Muscle layer of duodenum (tissue), 2 donors: ENCODE data around the gene FRAS1.
"Not testable (repeated sequence)": the region's sequence is repeated elsewhere in the genome, so short reads cannot be mapped to it uniquely, and the experiment has no call there.

Source experiments
- H3K27ac ChIP-seq: one replicate; pipeline ENCODE4 v1.7.0; 2013; ENCODE audit warnings: mild to moderate bottlenecking, low read length
- H3K27me3 ChIP-seq: one replicate; pipeline ENCODE4 v1.7.0; 2013; ENCODE audit warnings: low read depth, mild to moderate bottlenecking, control low read depth, low read length
- H3K36me3 ChIP-seq, 2 donors: one replicate each; pipeline ENCODE4 v1.7.0; 2013; ENCODE audit warnings: low read length in 2 of 2, control low read depth in 1 of 2, mild to moderate bottlenecking in 1 of 2; ENCODE audit not compliant: insufficient read depth in 2 of 2, control insufficient read depth in 1 of 2
- H3K4me1 ChIP-seq, 2 donors: one replicate each; pipeline ENCODE4 v1.7.0; 2013; ENCODE audit warnings: low read length in 2 of 2, mild to moderate bottlenecking in 2 of 2, control low read depth in 1 of 2, moderate library complexity in 1 of 2; ENCODE audit not compliant: insufficient read depth in 2 of 2, control insufficient read depth in 1 of 2
- H3K4me3 ChIP-seq, 2 donors: one replicate each; pipeline ENCODE4 v1.7.0; 2013; ENCODE audit warnings: low read length in 2 of 2, low read depth in 1 of 2, mild to moderate bottlenecking in 1 of 2
- H3K9me3 ChIP-seq, 2 donors: one replicate each; pipeline ENCODE4 v1.7.0; 2013; ENCODE audit warnings: low read length in 2 of 2, control low read depth in 1 of 2, mild to moderate bottlenecking in 1 of 2; ENCODE audit not compliant: control insufficient read depth in 1 of 2
- donor health status: healthy.

FRAS1 gene

GRCh38 chr4:78267790-78268189 is 210.7 kb downstream of the FRAS1 start:
- Histone ChIP-seq H3K4me3 (no peak overlapping the region), H3K27ac (no peak overlapping the region), H3K4me1 (no peaks in the 10 kb centered on the region), H3K9me3 (peaks cover 0 to 5% of the 10 kb centered on the region in 2 donors), H3K36me3 (no peaks in the 10 kb centered on the region), H3K27me3 (no peaks in the 10 kb centered on the region)

DNA sequence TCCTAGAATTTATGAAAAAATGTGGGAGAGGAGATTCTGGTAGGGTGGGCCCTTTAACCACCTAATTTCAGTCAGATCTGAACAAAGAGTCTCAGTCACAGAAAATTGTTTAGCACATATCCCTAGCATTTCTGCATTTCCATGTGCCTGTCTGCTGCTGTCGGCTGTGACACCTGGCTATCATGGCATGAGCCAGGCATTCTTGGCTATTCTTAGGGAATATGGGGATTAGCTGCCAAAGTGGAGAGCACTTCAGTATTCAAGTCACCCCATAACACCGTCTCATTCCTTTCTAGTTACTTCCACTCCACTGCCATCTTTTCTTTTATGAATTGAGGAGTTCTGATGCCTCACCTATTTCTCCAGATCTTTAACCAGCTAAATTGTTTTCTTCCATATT is 211.5 kb downstream of the FRAS1 start:
- Histone ChIP-seq H3K9me3 (peaks cover 0 to 5% of the 10 kb centered on the region in 2 donors), H3K4me1 (no peaks in the 10 kb centered on the region), H3K27me3 (no peaks in the 10 kb centered on the region), H3K27ac (no peak overlapping the region), H3K4me3 (no peak overlapping the region), H3K36me3 (no peaks in the 10 kb centered on the region)

- H3K4me3 ChIP-seq, H3K9me3 ChIP-seq, H3K36me3 ChIP-seq, H3K4me1 ChIP-seq, H3K27me3 ChIP-seq, H3K27ac ChIP-seq: not testable (repeated sequence)
These were observed 218.3 kb downstream of the FRAS1 start for GRCh38 chr4:78275450-78275849.

- Histone ChIP-seq H3K27me3 (no peaks in the 10 kb centered on the region), H3K27ac (no peak overlapping the region), H3K9me3 (no peaks in the 10 kb centered on the region), H3K36me3 (no peaks in the 10 kb centered on the region), H3K4me3 (no peak overlapping the region), H3K4me1 (no peaks in the 10 kb centered on the region)
These were observed 229.2 kb downstream of the FRAS1 start for GRCh38 chr4:78286281-78286680.

DNA sequence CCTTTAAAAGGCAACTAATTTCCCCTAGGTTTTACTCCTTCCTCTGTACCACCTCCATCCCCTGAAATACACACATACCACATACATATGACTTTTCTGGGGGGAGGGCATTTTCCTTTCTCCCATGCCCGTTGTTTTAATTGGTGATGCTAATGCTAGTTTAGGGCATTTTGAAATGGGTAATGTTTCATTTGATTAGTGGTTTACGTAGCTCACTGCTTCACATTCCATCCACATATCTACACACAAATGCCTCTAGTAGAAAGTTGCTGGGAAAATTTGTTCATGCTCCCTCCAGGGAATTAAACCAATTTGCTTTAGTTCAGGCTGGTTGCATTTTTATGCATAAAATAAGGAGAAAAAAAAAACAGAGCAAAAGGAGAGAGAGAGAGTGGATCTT is 231.2 kb downstream of the FRAS1 start:
- no peaks in the 10 kb centered on the region for H3K9me3 ChIP-seq
- no peak overlapping the region for H3K4me3 ChIP-seq
- no peaks in the 10 kb centered on the region for H3K36me3 ChIP-seq
- no peak overlapping the region for H3K27ac ChIP-seq
- no peaks in the 10 kb centered on the region for H3K27me3 ChIP-seq
- H3K4me1 ChIP-seq = no peaks in the 10 kb centered on the region

- Histone ChIP-seq H3K27ac (no peak overlapping the region), H3K36me3 (no peaks in the 10 kb centered on the region), H3K27me3 (no peaks in the 10 kb centered on the region), H3K9me3 (no peaks in the 10 kb centered on the region), H3K4me1 (peaks cover under 1 to 8% of the 10 kb centered on the region in 2 donors), H3K4me3 (no peak overlapping the region)
These were observed 234.2 kb downstream of the FRAS1 start for GRCh38 chr4:78291277-78291676.

- Histone ChIP-seq H3K36me3 (no peaks in the 10 kb centered on the region), H3K4me1 (peaks cover 8% of the 10 kb centered on the region in 2 donors), H3K27ac (no peak overlapping the region), H3K4me3 (no peak overlapping the region), H3K27me3 (no peaks in the 10 kb centered on the region), H3K9me3 (no peaks in the 10 kb centered on the region)
These were observed 235.2 kb downstream of the FRAS1 start for GRCh38 chr4:78292341-78292740.

GRCh38 chr4:78292856-78293255 is 235.7 kb downstream of the FRAS1 start:
- Histone ChIP-seq H3K27ac (no peak overlapping the region), H3K27me3 (no peaks in the 10 kb centered on the region), H3K36me3 (no peaks in the 10 kb centered on the region), H3K4me1 (peaks cover 8% of the 10 kb centered on the region in 2 donors), H3K4me3 (no peak overlapping the region), H3K9me3 (no peaks in the 10 kb centered on the region)

- H3K36me3 ChIP-seq = no peaks in the 10 kb centered on the region
- H3K4me3 ChIP-seq = no peak overlapping the region
- no peak overlapping the region for H3K27ac ChIP-seq
These were observed 236.2 kb downstream of the FRAS1 start for GRCh38 chr4:78293348-78293747.

DNA sequence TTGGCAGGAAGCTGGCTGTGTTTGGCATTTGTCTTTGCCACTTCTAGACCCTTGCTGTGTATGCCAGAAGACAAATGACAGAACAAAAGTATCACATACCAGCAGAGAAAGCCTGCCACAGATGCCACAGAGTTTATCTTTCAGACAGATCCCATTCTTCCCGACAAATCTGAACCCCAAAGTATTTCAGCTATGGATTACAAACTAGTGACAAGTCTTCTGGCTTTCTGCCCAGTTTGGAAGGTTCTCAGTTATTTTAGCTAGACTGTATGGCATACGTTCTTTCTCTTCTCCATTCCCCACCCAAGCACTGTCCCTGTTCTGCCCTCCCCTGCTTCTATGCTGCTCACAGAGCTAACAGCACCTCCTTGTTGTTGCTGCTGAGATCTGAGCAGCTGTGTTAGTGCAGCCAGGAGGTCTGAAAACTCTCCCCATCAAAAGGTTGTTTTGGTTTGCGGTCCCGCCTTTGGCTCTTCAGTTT is 236.7 kb downstream of the FRAS1 start:
- H3K36me3 ChIP-seq = no peaks in the 10 kb centered on the region
- H3K4me3 ChIP-seq = no peak overlapping the region
- no peak overlapping the region for H3K27ac ChIP-seq

More at GRCh38 chr4:78293348-78293747, 236.2 kb downstream of the FRAS1 start:
- no peaks in the 10 kb centered on the region for H3K9me3 ChIP-seq
- peaks cover 8% of the 10 kb centered on the region in 2 donors for H3K4me1 ChIP-seq
- H3K27me3 ChIP-seq = no peaks in the 10 kb centered on the region

GRCh38 chr4:78296261-78296660 is 239.1 kb downstream of the FRAS1 start:
- Histone ChIP-seq H3K4me3 (no peak overlapping the region), H3K27me3 (no peaks in the 10 kb centered on the region), H3K4me1 (peaks cover 8% of the 10 kb centered on the region in 2 donors), H3K9me3 (no peaks in the 10 kb centered on the region), H3K27ac (no peak overlapping the region), H3K36me3 (no peaks in the 10 kb centered on the region)

More for the DNA sequence above, 236.7 kb downstream of the FRAS1 start:
- Histone ChIP-seq H3K4me1 (peaks cover 8% of the 10 kb centered on the region in 2 donors), H3K9me3 (no peaks in the 10 kb centered on the region), H3K27me3 (no peaks in the 10 kb centered on the region)

DNA sequence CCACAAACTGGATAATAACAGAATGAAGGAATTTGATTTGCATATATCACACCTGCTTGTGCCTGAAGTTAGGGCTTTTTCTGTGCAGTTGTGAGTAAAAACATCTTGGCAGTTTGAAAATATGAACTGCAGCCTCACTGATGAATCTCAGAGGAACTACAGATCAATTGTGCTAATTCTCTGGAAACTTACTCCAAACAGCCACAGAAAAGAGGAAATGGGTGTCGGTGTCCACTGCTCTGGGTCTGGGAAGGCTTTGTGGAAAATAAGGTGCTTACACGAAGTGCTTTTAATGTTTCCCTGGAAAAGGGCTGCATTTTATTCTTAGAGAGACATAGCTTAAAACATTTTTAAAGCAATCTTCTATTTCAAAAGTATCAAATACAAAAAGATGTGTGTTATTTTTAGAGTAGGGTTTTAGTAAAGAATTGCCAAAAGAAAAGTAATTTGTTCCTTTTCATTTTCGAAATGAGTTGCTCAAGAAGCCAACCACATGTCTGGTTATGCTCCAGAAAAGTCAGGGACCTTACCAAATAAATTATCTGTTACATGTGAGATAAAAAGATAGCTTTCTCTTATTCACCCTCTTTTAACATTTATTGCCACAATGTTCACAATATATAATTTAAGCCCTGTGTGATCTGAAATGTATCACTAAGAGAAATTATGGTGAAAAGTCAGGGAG is 240.1 kb downstream of the FRAS1 start:
- Histone ChIP-seq H3K36me3 (no peaks in the 10 kb centered on the region), H3K27me3 (no peaks in the 10 kb centered on the region), H3K4me3 (no peak overlapping the region), H3K27ac (no peak overlapping the region), H3K4me1 (peaks cover 8% of the 10 kb centered on the region in 2 donors), H3K9me3 (no peaks in the 10 kb centered on the region)
